Suprapubic skin (tissue), 4 donors: Measurements from ENCODE around the gene FAM120B. TPM values are rescaled to one million over a fixed set of nuclear protein-coding genes. Genes with fewer than 3 reads are reported as not detected.

Experiments used
- DNase-seq, 2 donors: peaks; one replicate each; pipeline ENCODE4 v3.0.0-alpha.2; 2019; ENCODE audit warnings: low spot score in 2 of 2
- H3K27ac ChIP-seq: fragments of 200-600 bp; sonication (generic); one replicate; pipeline ENCODE4 v1.5.1; 2019
- H3K27me3 ChIP-seq: fragments of 200-600 bp; sonication (generic); one replicate; pipeline ENCODE4 v1.5.1; 2019
- H3K36me3 ChIP-seq: fragments of 200-600 bp; sonication (generic); one replicate; pipeline ENCODE4 v1.5.1; 2019
- H3K4me1 ChIP-seq: fragments of 200-600 bp; sonication (generic); one replicate; pipeline ENCODE4 v1.5.1; 2019
- H3K4me3 ChIP-seq: fragments of 200-600 bp; sonication (generic); one replicate; pipeline ENCODE4 v1.5.1; 2019; ENCODE audit warnings: mild to moderate bottlenecking
- H3K9me3 ChIP-seq: fragments of 200-600 bp; sonication (generic); one replicate; pipeline ENCODE4 v1.5.1; 2019
- EP300 ChIP-seq: sonication (generic); formaldehyde crosslinking; IDR thresholded peaks from one replicate; pipeline ENCODE4 v1.6.1; 2017; ENCODE audit warnings: antibody characterized with exemption
- POLR2A ChIP-seq, 2 donors: fragments of 450-650 bp; IDR thresholded peaks; one replicate each; pipeline ENCODE4 v1.6.1; 2017; ENCODE audit warnings: antibody characterized with exemption in 2 of 2, mild to moderate bottlenecking in 2 of 2, moderate library complexity in 2 of 2
- POLR2AphosphoS5 ChIP-seq, 3 donors: sonication (generic); formaldehyde crosslinking; IDR thresholded peaks; one replicate each; pipeline ENCODE4 v1.6.1; 2017; ENCODE audit warnings: antibody characterized with exemption in 3 of 3
- WGBS: methylation state at CpG from one replicate; pipeline ENCODE4 v1.1.5; 2018; 5-methylcytosine and 5-hydroxymethylcytosine counted together
- total RNA-seq, 4 donors: library from RNA; depleted of rRNA; stranded (reverse); fragments of >200 nt; gene quantifications; one replicate each; pipeline ENCODE4 v1.1.0, GENCODE V29; 2016
- TF ChIP-seq, protein P1 (sequence below), 2 donors: fragments of 200-600 bp in 1 of 2; fragments of 450-650 bp in 1 of 2; sonication (generic) in 1 of 2; IDR thresholded peaks; one replicate each; pipeline ENCODE4 v1.5.1; 2016 to 2019; ENCODE audit warnings: antibody characterized with exemption in 2 of 2, mild to moderate bottlenecking in 1 of 2, moderate library complexity in 1 of 2

FAM120B gene
- total RNA-seq, 4 donors from 2014 or later = 19.9 to 55.4 (median 27.6) TPM

DNA sequence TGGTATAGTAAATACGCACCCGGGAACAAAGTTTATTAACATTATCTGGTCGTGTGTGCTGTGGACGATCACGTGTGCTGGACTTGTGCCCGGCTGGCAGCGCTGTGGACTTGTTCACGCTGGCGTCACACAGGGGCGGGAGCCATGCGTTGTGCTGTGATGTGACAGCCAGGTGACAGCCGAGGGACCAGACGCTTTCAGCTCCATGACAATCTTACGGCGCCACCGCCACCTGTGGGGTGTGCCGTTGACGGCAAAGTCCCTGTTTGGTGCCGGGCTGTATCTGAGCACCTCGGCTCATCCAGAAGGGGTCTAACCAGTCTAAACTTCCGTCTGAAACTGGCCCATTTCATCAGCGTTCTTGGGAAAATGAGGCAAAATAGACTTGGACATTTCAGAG is 40.9 kb upstream of the FAM120B start:
- Histone ChIP-seq H3K9me3 (no peaks in the 10 kb centered on the region), H3K36me3 (no peaks in the 10 kb centered on the region), H3K27me3 (peaks cover 5% of the 10 kb centered on the region), H3K4me1 (no peaks in the 10 kb centered on the region), H3K4me3 (no peak overlapping the region), H3K27ac (no peak overlapping the region)
- no peak for DNase-seq
- 90% methylated on average over 22 of the region's 22 CpGs for WGBS
- TF ChIP-seq, protein P1, sequence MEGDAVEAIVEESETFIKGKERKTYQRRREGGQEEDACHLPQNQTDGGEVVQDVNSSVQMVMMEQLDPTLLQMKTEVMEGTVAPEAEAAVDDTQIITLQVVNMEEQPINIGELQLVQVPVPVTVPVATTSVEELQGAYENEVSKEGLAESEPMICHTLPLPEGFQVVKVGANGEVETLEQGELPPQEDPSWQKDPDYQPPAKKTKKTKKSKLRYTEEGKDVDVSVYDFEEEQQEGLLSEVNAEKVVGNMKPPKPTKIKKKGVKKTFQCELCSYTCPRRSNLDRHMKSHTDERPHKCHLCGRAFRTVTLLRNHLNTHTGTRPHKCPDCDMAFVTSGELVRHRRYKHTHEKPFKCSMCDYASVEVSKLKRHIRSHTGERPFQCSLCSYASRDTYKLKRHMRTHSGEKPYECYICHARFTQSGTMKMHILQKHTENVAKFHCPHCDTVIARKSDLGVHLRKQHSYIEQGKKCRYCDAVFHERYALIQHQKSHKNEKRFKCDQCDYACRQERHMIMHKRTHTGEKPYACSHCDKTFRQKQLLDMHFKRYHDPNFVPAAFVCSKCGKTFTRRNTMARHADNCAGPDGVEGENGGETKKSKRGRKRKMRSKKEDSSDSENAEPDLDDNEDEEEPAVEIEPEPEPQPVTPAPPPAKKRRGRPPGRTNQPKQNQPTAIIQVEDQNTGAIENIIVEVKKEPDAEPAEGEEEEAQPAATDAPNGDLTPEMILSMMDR (IDR thresholded peaks at IDR 0.05) = no peak
- TF ChIP-seq EP300 (no peak), POLR2A (IDR thresholded peaks at IDR 0.05) (no peak), POLR2AphosphoS5 (IDR thresholded peaks at IDR 0.05) (no peak)

DNA sequence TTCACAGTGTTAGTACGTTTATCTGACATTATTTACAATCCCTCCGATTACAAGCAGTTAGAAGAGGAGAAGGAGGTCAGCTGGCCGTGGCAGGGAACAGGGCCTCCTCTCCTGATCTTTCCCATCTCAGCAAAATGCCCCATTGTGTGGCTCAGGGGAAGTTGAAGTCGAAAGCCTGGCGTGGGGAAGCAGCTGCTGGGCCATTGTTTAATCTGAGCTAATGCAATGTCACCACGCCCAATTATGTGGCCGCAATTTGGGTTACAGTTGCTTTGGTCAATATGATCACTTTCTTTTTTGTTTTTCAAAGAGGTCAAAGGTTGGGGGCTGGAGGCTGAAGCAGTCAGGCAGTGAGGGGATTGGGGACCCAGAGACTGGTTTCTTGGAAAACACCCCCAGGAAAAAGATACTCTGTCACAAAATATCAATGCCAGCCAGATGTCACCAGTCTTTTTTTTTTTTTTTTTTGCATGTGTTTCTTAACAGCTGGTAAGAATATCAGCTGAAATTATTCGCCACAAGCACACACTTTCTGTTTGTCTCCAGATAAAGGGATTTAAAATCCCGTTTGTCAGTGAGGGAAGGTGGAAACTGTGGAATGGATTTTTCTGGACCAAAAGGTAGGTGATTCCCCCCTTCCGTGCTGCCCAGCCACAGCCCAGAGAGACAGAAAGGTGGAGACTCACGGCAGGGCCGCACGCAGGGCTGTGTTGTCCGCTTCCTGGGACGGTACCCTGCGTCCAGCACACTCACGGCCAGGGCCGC is 40.3 kb upstream of the FAM120B start:
- peaks cover 5% of the 10 kb centered on the region for H3K27me3 ChIP-seq
- no peak overlapping the region for H3K4me3 ChIP-seq
- DNase-seq = no peak
- TF ChIP-seq EP300 = no peak
- no peak for TF ChIP-seq POLR2AphosphoS5 (IDR thresholded peaks at IDR 0.05)
- no peak for TF ChIP-seq POLR2A (IDR thresholded peaks at IDR 0.05)
- TF ChIP-seq, protein P1 (IDR thresholded peaks at IDR 0.05) = no peak
- no peaks in the 10 kb centered on the region for H3K4me1 ChIP-seq
- H3K9me3 ChIP-seq = no peaks in the 10 kb centered on the region
- WGBS = 62% methylated on average over 14 of the region's 18 CpGs
- H3K36me3 ChIP-seq = no peaks in the 10 kb centered on the region
- no peak overlapping the region for H3K27ac ChIP-seq

DNA sequence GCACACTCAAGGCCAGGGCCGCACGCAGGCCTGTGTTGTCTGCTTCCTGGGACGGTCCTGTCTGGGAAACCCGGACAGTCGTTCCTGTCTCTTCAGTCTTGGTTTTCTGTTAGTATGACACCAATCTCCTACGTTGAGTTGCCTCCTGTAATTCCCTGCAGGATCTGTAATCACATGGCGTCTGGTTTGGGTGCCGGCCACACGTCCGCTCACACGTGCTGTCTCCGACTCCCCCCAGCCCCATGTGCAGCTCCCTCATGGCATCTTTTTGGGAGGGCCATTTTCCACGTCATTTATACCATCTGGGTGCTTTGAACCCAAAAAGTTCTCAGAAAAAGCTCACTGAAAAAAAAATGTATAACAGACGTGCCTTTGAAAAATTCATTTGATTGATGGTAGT is 38.9 kb upstream of the FAM120B start:
- Histone ChIP-seq H3K9me3 (no peaks in the 10 kb centered on the region), H3K36me3 (no peaks in the 10 kb centered on the region), H3K27me3 (peaks cover 4% of the 10 kb centered on the region), H3K4me1 (no peaks in the 10 kb centered on the region), H3K4me3 (no peak overlapping the region), H3K27ac (no peak overlapping the region)
- no peak for TF ChIP-seq POLR2A (IDR thresholded peaks at IDR 0.05)
- no peak for TF ChIP-seq POLR2AphosphoS5 (IDR thresholded peaks at IDR 0.05)
- TF ChIP-seq, protein P1 (IDR thresholded peaks at IDR 0.05) = no peak
- no peak for TF ChIP-seq EP300
- no peak for DNase-seq
- WGBS = 82% methylated on average over 11 of the region's 14 CpGs

DNA sequence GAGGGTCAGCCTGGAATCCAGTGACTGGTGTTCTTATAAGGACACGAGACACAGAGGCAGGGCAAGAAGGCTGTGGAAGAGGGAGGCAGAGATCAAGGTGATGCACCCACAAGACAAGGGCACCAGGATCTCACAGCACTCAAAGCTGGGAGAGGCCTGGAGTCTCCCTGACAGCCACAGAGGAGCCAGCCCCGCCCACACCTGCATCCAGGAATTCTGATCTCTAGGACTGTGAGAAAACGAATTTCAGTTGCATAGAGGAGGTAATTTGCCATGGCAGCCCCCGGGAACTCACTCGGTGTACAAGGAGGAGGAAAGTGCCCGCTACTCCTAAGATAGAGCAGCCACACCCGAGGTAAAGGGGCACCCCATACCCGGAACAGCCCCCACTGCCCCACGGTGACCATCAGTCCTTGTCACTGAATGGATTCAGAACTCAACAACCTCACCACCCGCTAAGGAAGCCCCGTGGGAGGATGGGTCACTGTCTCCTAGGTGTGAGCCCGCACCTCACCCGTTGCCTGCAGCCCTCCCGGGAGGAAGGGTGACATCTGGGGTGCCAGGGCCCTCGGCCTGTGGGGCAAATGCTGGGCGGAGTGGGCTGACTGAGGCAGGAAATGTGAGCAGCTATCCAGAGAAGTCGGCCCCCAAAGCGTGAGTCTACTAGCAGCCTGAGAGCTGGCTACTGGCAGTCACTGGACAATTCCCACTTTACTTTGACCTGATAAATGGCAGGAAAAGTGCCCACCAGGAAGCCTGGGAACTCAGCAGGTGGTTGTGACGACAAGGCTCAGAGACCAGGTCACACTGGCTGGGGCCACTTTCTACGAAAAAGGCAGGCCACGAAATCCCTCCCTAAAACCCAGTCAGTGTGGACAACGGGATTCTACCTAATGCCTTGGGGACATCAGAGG is 38.1 kb upstream of the FAM120B start:
- Histone ChIP-seq H3K4me1 (no peaks in the 10 kb centered on the region), H3K36me3 (no peaks in the 10 kb centered on the region), H3K4me3 (no peak overlapping the region), H3K27ac (no peak overlapping the region), H3K9me3 (no peaks in the 10 kb centered on the region), H3K27me3 (peaks cover 10% of the 10 kb centered on the region)
- TF ChIP-seq POLR2AphosphoS5 (IDR thresholded peaks at IDR 0.05) = no peak
- TF ChIP-seq, protein P1 (IDR thresholded peaks at IDR 0.05) = no peak
- TF ChIP-seq EP300 = no peak
- no peak for TF ChIP-seq POLR2A (IDR thresholded peaks at IDR 0.05)
- DNase-seq = no peak
- 80% methylated on average over 8 of the region's 22 CpGs for WGBS
